Omental fat pad (tissue), 4 donors: ENCODE data around the gene MBD4. TPM values are rescaled to one million over a fixed set of nuclear protein-coding genes. Genes with fewer than 3 reads are reported as not detected.
"Not testable (repeated sequence)": the region's sequence is repeated elsewhere in the genome, so short reads cannot be mapped to it uniquely, and the experiment has no call there.

ENCODE experiments used
- ATAC-seq: fragments of 150-250 bp; one replicate; pipeline ENCODE4 v1.9.1; 2016; ENCODE audit warnings: mild to moderate bottlenecking, moderate library complexity; ENCODE audit not compliant: low FRiP score
- DNase-seq: peaks from one replicate; pipeline ENCODE4 v3.0.0-alpha.2; 2019; ENCODE audit warnings: low spot score
- CTCF ChIP-seq, 3 donors: fragments of 450-650 bp; IDR thresholded peaks; one replicate each; pipeline ENCODE4 v1.5.1; 2016 to 2017; ENCODE audit warnings: antibody characterized with exemption in 3 of 3, mild to moderate bottlenecking in 3 of 3, moderate library complexity in 2 of 3
- total RNA-seq, 4 donors: library from RNA; depleted of rRNA; stranded (reverse); fragments of >200 nt; gene quantifications; one replicate each; pipeline ENCODE4 v1.1.0, GENCODE V29; 2016

The MBD4 gene
- total RNA-seq, 4 donors from 2014 or later: 15.6 to 29.3 (median 27.8) TPM

GRCh38 chr3:129399145-129399894, 40.4 kb downstream of the MBD4 start:
- peak in 1 of 3 donors; percentile 39 for TF ChIP-seq CTCF (IDR thresholded peaks at IDR 0.05)
- peak; percentile 60 for DNase-seq
- ATAC-seq: peak; percentile 91

GRCh38 chr3:129398803-129399144, 41.0 kb downstream of the MBD4 start:
- ATAC-seq (no peak), DNase-seq (no peak)
- TF ChIP-seq CTCF (IDR thresholded peaks at IDR 0.05): no peak

- not testable (repeated sequence) for DNase-seq, ATAC-seq
Observed at GRCh38 chr3:129393760-129394564, 45.8 kb downstream of the MBD4 start.

- no peak for TF ChIP-seq CTCF (IDR thresholded peaks at IDR 0.05)
- DNase-seq (no peak), ATAC-seq (no peak)
Observed at GRCh38 chr3:129393271-129393670, 46.5 kb downstream of the MBD4 start.

- DNase-seq, ATAC-seq: not testable (repeated sequence)
Observed at GRCh38 chr3:129392106-129392887, 47.5 kb downstream of the MBD4 start.

- DNase-seq, ATAC-seq: not testable (repeated sequence)
Observed at GRCh38 chr3:129391583-129391982, 48.2 kb downstream of the MBD4 start.

GRCh38 chr3:129389572-129389937, 50.2 kb downstream of the MBD4 start:
- TF ChIP-seq CTCF (IDR thresholded peaks at IDR 0.05): no peak
- ATAC-seq (no peak), DNase-seq (no peak)

- peak; percentile 31 for ATAC-seq
- not testable (repeated sequence) for DNase-seq
Observed at GRCh38 chr3:129388791-129389571, 50.8 kb downstream of the MBD4 start.
